NOMO-1 treated with dmso at 0.1 percent for 144 hours (cell line): ENCODE measurements around the gene CLCA2.
"Not testable (repeated sequence)": the region's sequence is repeated elsewhere in the genome, so short reads cannot be mapped to it uniquely, and the experiment has no call there.

Experiments
- DNase-seq: peaks from one replicate; lab custom pipeline; 2025; ENCODE audit not compliant: unreplicated experiment; lab: John Stamatoyannopoulos, UW

Gene CLCA2

GRCh38 chr1:86471291-86471690, 47.3 kb downstream of the CLCA2 start:
- no peak for DNase-seq

- DNase-seq, result no peak
Observed at GRCh38 chr1:86472152-86472551, 48.2 kb downstream of the CLCA2 start.

- DNase-seq, result no peak
Observed at GRCh38 chr1:86472767-86473166, 48.8 kb downstream of the CLCA2 start.

- no peak for DNase-seq
Observed at GRCh38 chr1:86477256-86477655, 53.3 kb downstream of the CLCA2 start.

- no peak for DNase-seq
Observed at GRCh38 chr1:86477682-86478081, 53.7 kb downstream of the CLCA2 start.

GRCh38 chr1:86478416-86479156, 54.6 kb downstream of the CLCA2 start:
- no peak for DNase-seq

GRCh38 chr1:86481966-86482365, 58.0 kb downstream of the CLCA2 start:
- no peak for DNase-seq

GRCh38 chr1:86487131-86487810, 63.3 kb downstream of the CLCA2 start:
- DNase-seq, result no peak

- DNase-seq, result no peak
Observed at GRCh38 chr1:86487811-86488141, 63.8 kb downstream of the CLCA2 start.

- no peak for DNase-seq
Observed at GRCh38 chr1:86489242-86489878, 65.4 kb downstream of the CLCA2 start.

- no peak for DNase-seq
Observed at GRCh38 chr1:86491171-86491950, 67.4 kb downstream of the CLCA2 start.

GRCh38 chr1:86498281-86498680, 74.3 kb downstream of the CLCA2 start:
- DNase-seq, result no peak

- no peak for DNase-seq
Observed at GRCh38 chr1:86499987-86500593, 76.1 kb downstream of the CLCA2 start.

- no peak for DNase-seq
Observed at GRCh38 chr1:86500714-86501113, 76.7 kb downstream of the CLCA2 start.

GRCh38 chr1:86502125-86502646, 78.2 kb downstream of the CLCA2 start:
- DNase-seq, result not testable (repeated sequence)

GRCh38 chr1:86502721-86503405, 78.9 kb downstream of the CLCA2 start:
- DNase-seq, result no peak

GRCh38 chr1:86503406-86504136, 79.6 kb downstream of the CLCA2 start:
- no peak for DNase-seq

GRCh38 chr1:86504137-86504479, 80.1 kb downstream of the CLCA2 start:
- DNase-seq, result no peak

GRCh38 chr1:86504895-86505563, 81.1 kb downstream of the CLCA2 start:
- no peak for DNase-seq
